ENCODE measurements around the gene STIM2.

STIM2 gene

GRCh38 chr4:26931966-26932365 is 71.3 kb downstream of the STIM2 start:
- no peaks in the 10 kb centered on the region for H3K4me1 ChIP-seq
- no peak for DNase-seq
- no peak overlapping the region for H3K4me3 ChIP-seq (ENCODE audit: low read depth, low read length)
- H3K27me3 ChIP-seq, result no peaks in the 10 kb centered on the region
- no peaks in the 10 kb centered on the region for H3K9me3 ChIP-seq
- H3K36me3 ChIP-seq, result no peaks in the 10 kb centered on the region
- TF ChIP-seq CTCF (IDR thresholded peaks at IDR 0.05; ENCODE audit: low read depth, low read length), result no peak

- Histone ChIP-seq H3K9me3 (no peaks in the 10 kb centered on the region), H3K27me3 (no peaks in the 10 kb centered on the region), H3K36me3 (no peaks in the 10 kb centered on the region), H3K4me1 (no peaks in the 10 kb centered on the region), H3K4me3 (ENCODE audit: low read depth, low read length) (no peak overlapping the region)
- DNase-seq, result no peak
- TF ChIP-seq CTCF (IDR thresholded peaks at IDR 0.05; ENCODE audit: low read depth, low read length), result no peak
Measured at GRCh38 chr4:26935397-26935796, 74.8 kb downstream of the STIM2 start.

- no peaks in the 10 kb centered on the region for H3K27me3 ChIP-seq
- no peak for DNase-seq
- no peaks in the 10 kb centered on the region for H3K9me3 ChIP-seq
- no peak overlapping the region for H3K4me3 ChIP-seq (ENCODE audit: low read depth, low read length)
- no peaks in the 10 kb centered on the region for H3K4me1 ChIP-seq
- no peak for TF ChIP-seq CTCF (IDR thresholded peaks at IDR 0.05; ENCODE audit: low read depth, low read length)
- H3K36me3 ChIP-seq, result no peaks in the 10 kb centered on the region
Measured at GRCh38 chr4:26936284-26937065, 75.8 kb downstream of the STIM2 start.

GRCh38 chr4:26937139-26937538 is 76.5 kb downstream of the STIM2 start:
- no peak for DNase-seq
- Histone ChIP-seq H3K9me3 (no peaks in the 10 kb centered on the region), H3K4me3 (ENCODE audit: low read depth, low read length) (no peak overlapping the region), H3K36me3 (no peaks in the 10 kb centered on the region), H3K27me3 (no peaks in the 10 kb centered on the region), H3K4me1 (no peaks in the 10 kb centered on the region)
- no peak for TF ChIP-seq CTCF (IDR thresholded peaks at IDR 0.05; ENCODE audit: low read depth, low read length)

GRCh38 chr4:26937567-26937966 is 76.9 kb downstream of the STIM2 start:
- TF ChIP-seq CTCF (IDR thresholded peaks at IDR 0.05; ENCODE audit: low read depth, low read length), result no peak
- Histone ChIP-seq H3K4me3 (ENCODE audit: low read depth, low read length) (no peak overlapping the region), H3K4me1 (no peaks in the 10 kb centered on the region), H3K27me3 (no peaks in the 10 kb centered on the region), H3K36me3 (no peaks in the 10 kb centered on the region), H3K9me3 (no peaks in the 10 kb centered on the region)
- DNase-seq, result no peak

- no peaks in the 10 kb centered on the region for H3K27me3 ChIP-seq
- H3K36me3 ChIP-seq, result no peaks in the 10 kb centered on the region
- no peak for TF ChIP-seq CTCF (IDR thresholded peaks at IDR 0.05; ENCODE audit: low read depth, low read length)
- H3K9me3 ChIP-seq, result no peaks in the 10 kb centered on the region
- H3K4me1 ChIP-seq, result no peaks in the 10 kb centered on the region
- no peak for DNase-seq
- H3K4me3 ChIP-seq (ENCODE audit: low read depth, low read length), result no peak overlapping the region
Measured at GRCh38 chr4:26938516-26938915, 77.9 kb downstream of the STIM2 start.

Data from BE2C (cell line).